ENCODE measurements around the gene PRF1.
A peak's percentile ranks its signal among the peaks of the same experiment; 100 is the strongest.

Gene PRF1

DNA sequence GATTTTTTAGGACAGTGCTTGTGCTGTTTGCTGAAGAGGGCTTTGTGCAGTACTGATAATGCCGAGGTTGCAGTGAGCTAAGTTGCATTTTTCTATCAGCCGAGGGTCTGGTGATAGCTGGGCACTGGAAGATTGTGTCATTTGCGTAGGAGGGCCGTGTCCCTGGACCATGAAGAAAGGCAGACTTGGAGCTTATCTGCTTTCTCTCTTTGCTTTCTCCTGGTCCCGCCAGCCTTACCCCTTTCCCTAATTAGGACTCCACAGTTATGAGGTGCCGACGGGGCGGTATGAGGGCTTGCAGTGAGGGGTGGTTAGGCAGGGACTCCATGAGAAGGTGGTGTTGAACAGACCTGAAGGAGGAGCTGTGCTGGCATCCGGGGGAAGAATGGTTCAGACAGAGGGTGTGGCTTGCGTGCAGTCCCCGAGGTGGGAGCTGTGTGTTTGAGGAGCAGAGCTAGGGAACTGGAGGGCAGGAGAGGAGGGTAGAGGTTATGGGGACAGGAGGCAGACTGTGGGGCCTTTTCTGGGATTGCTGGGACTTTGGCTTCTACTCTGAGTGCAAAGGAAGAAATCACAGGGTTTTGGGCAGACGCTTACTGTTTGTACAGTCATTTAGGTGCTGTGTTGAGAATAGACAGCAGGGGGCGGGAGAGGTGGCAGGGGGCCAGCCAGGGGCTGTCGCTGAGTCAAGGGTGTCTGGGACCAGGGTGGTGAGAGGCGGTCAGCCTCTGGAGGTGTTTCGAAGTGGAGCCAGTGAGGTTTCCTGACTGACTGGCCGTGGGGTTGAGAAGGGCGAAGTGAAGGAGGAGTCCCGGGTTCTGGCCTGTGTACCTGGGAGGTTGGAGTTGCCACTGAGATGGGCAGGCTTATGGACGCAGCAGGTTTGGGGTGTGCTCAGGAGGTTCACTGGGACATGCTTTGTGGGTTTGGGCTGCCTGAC lies 43.4 kb downstream of the PRF1 start:
- DNase-seq, result peak; percentile 86

DNA sequence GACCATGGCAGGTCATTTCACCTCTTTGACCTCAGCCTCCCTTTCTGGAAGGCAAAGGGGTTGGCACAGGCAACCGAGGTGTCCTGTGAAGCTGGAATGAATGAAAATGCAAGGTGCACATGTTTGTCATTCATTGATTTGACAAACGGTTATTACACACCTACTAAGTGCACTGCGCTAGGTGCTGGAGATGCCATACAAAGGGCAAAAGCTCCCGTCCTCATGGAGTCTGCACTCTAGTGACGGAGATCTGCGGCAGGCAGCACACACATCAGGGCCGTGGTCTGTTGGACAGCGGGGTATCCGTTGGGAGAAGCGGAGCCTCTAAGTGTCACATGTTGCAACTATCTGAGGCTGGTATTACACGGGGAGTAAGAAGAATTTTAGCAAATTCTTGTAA lies 44.2 kb downstream of the PRF1 start:
- no peak for DNase-seq

DNA sequence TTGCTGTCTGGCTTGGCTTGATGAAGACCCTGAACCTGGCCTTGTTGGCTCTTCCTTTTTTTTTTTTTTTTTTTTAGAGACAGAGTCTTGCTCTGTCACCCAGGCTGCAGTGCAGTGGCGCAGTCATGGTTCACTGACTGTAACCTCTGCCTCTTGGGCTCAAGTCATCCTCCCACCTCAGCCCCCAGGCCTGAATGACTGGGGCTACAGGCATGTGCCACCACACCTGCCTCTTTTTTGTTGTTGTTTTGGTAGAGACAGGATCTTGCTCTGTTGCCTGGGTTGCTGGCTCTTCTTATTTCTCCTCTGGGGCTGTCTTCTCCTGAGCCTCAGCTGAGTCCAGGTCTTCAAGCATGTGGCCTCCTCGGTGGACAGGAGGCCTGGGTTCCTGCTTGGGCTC lies 44.7 kb downstream of the PRF1 start:
- no peak for DNase-seq

DNA sequence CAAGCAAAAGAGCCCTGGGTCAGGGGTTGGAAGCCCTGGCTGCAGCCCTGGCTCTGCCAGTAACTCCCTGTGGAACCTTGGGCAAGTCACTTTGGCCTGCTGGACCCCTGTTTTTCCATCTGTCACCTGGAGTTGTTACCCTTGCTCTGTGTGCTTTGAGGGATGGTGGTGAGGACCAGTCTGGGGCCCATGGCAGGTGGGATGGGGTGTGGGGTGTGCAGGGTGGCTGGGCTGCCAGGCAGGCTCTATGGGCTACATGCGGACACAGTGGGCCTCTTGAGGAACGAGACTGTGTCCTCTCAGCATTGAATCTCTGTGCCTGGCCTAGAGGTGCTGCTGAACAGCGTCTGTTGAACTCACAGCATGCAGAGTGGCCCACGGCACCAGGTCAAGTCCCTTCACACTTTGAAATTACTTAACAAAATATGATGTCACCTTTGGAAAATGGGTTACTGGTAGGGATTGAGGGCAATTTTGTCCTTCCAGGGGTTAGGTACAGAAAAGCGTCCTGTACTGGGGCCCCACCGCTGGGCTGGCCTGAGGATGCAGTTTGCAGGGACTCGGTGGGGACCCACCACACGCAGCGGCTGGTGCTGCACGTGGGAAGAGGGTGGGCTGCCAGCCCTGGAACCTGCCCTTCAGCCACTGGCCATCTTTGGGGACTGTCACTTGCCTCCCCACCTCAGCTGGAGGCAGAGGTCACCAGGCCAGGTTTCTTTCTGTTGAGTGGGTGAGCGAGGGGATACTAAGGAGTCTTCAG lies 45.3 kb downstream of the PRF1 start:
- DNase-seq, result no peak

GRCh38 chr10:70555371-70555770 lies 47.2 kb downstream of the PRF1 start:
- no peak for DNase-seq

- DNase-seq, result no peak
These were observed 50.0 kb downstream of the PRF1 start for GRCh38 chr10:70552586-70552985.

DNA sequence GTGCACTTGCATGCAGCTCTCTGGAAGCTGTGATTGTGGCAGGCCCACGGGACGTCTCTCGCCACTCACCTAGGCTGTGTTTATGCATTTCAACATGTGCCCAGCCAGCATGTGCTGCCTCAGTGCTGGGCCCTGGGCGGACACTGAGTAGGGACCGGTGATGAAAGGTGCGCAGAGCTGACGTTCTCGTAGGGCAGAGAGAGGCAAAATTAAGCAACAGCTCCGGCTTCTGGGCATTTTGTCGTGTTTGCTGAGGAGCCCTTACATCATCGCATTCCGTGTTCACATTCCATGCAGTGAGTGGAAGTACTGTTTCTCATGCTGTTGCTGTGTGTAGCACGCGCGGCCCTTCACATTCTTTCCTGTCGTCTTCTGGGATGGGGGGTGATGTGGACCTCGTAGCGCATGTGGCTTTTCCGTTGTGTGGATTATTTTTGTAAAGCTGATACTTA lies 50.5 kb downstream of the PRF1 start:
- DNase-seq, result no peak

DNA sequence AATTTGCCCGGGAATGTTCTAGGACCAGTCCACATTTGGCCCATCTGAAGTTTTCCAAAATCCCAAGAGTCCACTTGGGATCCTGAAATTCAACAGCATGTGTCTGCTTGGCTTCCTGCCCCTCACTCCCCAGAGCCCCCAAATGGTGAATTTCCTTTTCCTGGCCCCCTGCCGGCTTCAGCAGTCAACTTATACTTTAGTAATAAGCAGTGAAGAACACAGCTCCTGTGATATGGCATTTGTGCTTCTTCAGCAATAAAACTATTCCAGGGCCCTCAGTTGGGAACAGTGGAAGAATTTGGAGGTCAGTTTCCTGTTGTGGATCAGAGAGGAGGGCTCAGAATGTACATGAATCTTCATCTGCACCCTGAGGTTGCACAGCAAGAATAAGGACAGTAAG lies 51.1 kb downstream of the PRF1 start:
- DNase-seq, result no peak

- no peak for DNase-seq
These were observed 52.1 kb downstream of the PRF1 start for GRCh38 chr10:70550459-70550858.

DNA sequence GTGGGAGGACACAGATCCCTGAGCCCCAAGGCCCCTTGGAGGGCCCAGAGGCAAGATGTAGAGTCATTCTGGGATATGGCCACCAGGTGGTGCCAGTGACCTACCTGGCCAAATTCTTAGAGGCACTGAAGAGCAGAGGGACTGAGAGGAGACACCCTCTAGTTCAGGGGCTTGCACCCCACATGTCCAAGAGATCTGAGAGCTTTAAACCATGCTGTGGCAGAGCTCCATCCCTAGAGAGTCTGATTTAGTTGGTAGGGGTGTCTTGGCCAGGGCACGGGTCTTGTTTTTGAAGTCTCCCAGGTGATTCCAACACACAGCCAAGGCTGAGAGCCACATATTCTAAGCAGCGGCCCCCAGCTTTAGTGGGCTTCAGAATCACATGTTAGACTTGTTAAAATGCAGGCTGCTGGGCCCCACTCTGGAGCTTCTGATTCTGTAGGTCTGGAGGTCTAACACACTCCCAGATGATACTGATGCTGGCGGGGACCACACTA lies 52.5 kb downstream of the PRF1 start:
- peak; percentile 83 for DNase-seq

DNA sequence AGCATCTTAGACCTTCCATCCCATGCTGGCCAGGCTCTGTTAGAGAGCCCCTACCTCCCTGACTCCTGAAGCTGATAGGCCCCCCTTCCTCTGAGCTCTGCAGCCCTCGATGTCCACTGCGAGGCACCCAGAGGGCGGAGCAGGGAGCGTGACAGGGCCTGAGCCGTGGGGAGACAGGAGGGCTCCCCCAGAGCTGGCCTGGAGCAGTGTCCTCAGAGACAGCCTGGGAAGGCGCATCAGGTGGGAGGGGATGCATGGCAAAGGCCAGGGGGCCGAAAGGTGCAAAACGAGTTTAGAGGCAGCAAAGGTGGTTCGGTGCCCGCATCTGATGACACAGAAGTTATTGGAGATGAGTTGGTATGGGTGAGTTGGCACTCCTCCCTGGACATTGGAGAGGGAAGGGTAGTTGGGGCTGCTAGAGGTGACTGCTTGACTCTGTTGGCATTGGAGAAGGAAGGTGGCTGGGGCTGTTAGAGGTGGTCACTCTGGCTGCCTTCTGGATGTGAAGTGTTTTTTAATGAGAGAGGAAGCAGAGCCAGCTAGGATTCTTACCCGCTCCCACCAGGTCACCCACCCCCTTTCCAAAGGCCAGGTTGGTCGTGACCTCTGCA lies 53.1 kb downstream of the PRF1 start:
- DNase-seq, result no peak

All from hematopoietic multipotent progenitor cell treated with erythropoietin and hydrocortisone succinate and interleukin-3 and kit ligand, for 4 days (in vitro differentiated cells).